ENCODE data around the gene NRXN3. TPM values are rescaled to one million over a fixed set of nuclear protein-coding genes. Genes with fewer than 3 reads are reported as not detected.

The NRXN3 gene
- total RNA-seq, 1 donor from 2014 or later, result 18.0 TPM

- no peaks in the 10 kb centered on the region for H3K36me3 Mint-ChIP-seq (ENCODE audit: low read depth, unreplicated experiment)
- FAIRE-seq, result no peak
- no peaks in the 10 kb centered on the region for H3K9me3 ChIP-seq (ENCODE audit: insufficient read depth, low read depth, low read length)
- TF ChIP-seq EZH2 (IDR thresholded peaks at IDR 0.05; ENCODE audit: insufficient read depth, low read length) (no peak), CTCF (IDR thresholded peaks at IDR 0.05; ENCODE audit: insufficient read depth, low read depth, low read length) (no peak)
- H3K27ac ChIP-seq (ENCODE audit: low read depth, low read length), result no peak overlapping the region
- H2AFZ ChIP-seq (ENCODE audit: low read depth, low read length), result no peak overlapping the region
- no peak overlapping the region for H3K9ac ChIP-seq (ENCODE audit: low read length)
- H3K36me3 ChIP-seq (ENCODE audit: insufficient read depth, low read length), result no peaks in the 10 kb centered on the region
- no peak for DNase-seq (ENCODE audit: low read depth)
- no peaks in the 10 kb centered on the region for H3K79me2 ChIP-seq (ENCODE audit: insufficient read depth, low read length)
- no peak overlapping the region for H3K4me3 ChIP-seq (ENCODE audit: insufficient read depth, low read depth, low read length)
- H3K27me3 Mint-ChIP-seq (ENCODE audit: low read depth, unreplicated experiment), result peaks cover 3% of the 10 kb centered on the region
- H3K4me1 ChIP-seq (ENCODE audit: insufficient read depth, low read length), result no peaks in the 10 kb centered on the region
- H4K20me1 ChIP-seq (ENCODE audit: insufficient read depth, low read length), result no peaks in the 10 kb centered on the region
- H3K4me2 ChIP-seq (ENCODE audit: low read length), result no peak overlapping the region
- no peaks in the 10 kb centered on the region for H3K4me1 Mint-ChIP-seq (ENCODE audit: low read depth, unreplicated experiment)
- no peak overlapping the region for H3K4me3 Mint-ChIP-seq (ENCODE audit: unreplicated experiment)
- no peaks in the 10 kb centered on the region for H3K9me3 Mint-ChIP-seq (ENCODE audit: unreplicated experiment)
- no peaks in the 10 kb centered on the region for H3K27me3 ChIP-seq (ENCODE audit: insufficient read depth, low read length)
- H3K27ac Mint-ChIP-seq (ENCODE audit: unreplicated experiment), result no peak overlapping the region
These were observed 1039.2 kb downstream of the NRXN3 start for GRCh38 chr14:79209418-79209817.

- H3K79me2 ChIP-seq (ENCODE audit: insufficient read depth, low read length), result no peaks in the 10 kb centered on the region
- H2AFZ ChIP-seq (ENCODE audit: low read depth, low read length), result no peak overlapping the region
- no peak overlapping the region for H3K4me3 ChIP-seq (ENCODE audit: insufficient read depth, low read depth, low read length)
- H3K9me3 ChIP-seq (ENCODE audit: insufficient read depth, low read depth, low read length), result no peaks in the 10 kb centered on the region
- H3K4me2 ChIP-seq (ENCODE audit: low read length), result no peak overlapping the region
- no peaks in the 10 kb centered on the region for H3K4me1 ChIP-seq (ENCODE audit: insufficient read depth, low read length)
- H3K27me3 Mint-ChIP-seq (ENCODE audit: low read depth, unreplicated experiment), result peaks cover 14% of the 10 kb centered on the region
- DNase-seq (ENCODE audit: low read depth) (no peak), FAIRE-seq (no peak)
- H3K27ac ChIP-seq (ENCODE audit: low read depth, low read length), result no peak overlapping the region
- peaks cover 4% of the 10 kb centered on the region for H3K9me3 Mint-ChIP-seq (ENCODE audit: unreplicated experiment)
- no peaks in the 10 kb centered on the region for H3K36me3 ChIP-seq (ENCODE audit: insufficient read depth, low read length)
- no peak overlapping the region for H3K27ac Mint-ChIP-seq (ENCODE audit: unreplicated experiment)
- H3K27me3 ChIP-seq (ENCODE audit: insufficient read depth, low read length), result no peaks in the 10 kb centered on the region
- TF ChIP-seq EZH2 (IDR thresholded peaks at IDR 0.05; ENCODE audit: insufficient read depth, low read length) (no peak), CTCF (IDR thresholded peaks at IDR 0.05; ENCODE audit: insufficient read depth, low read depth, low read length) (no peak)
- no peaks in the 10 kb centered on the region for H3K36me3 Mint-ChIP-seq (ENCODE audit: low read depth, unreplicated experiment)
- H4K20me1 ChIP-seq (ENCODE audit: insufficient read depth, low read length), result no peaks in the 10 kb centered on the region
- H3K4me1 Mint-ChIP-seq (ENCODE audit: low read depth, unreplicated experiment), result no peaks in the 10 kb centered on the region
- no peak overlapping the region for H3K4me3 Mint-ChIP-seq (ENCODE audit: unreplicated experiment)
- no peak overlapping the region for H3K9ac ChIP-seq (ENCODE audit: low read length)
These were observed 1055.6 kb downstream of the NRXN3 start for GRCh38 chr14:79225815-79226214.

DNA sequence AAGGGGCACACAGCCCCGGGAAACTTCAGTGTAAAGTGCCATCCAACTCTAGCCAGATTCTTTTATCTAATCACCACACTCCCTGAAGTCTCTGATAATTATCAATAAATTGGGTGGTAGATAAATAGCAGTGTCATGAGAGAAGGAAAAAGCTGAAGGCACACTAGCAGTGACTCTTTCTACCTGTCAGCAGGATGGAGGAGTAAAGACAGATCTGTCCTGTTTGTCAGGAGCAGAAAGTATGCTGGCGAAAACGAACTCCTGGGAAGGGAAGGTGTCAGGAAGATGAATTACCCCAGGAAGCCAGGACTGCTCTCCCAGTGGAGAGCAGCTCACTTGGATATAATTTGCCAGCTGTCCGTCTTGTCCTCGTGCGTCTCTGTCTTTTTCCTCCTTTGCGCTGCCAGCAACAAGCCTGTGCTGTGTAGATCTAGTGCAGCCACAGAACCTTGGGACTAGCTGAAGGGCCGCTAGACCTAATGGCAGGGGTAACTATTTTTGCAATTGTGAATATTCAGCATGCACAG lies 1059.3 kb downstream of the NRXN3 start:
- H3K9me3 ChIP-seq (ENCODE audit: insufficient read depth, low read depth, low read length), result no peaks in the 10 kb centered on the region
- no peak for FAIRE-seq

More for the DNA sequence above, 1059.3 kb downstream of the NRXN3 start:
- H3K27me3 Mint-ChIP-seq (ENCODE audit: low read depth, unreplicated experiment), result peaks cover 17% of the 10 kb centered on the region
- Histone ChIP-seq H3K36me3 (ENCODE audit: insufficient read depth, low read length) (no peaks in the 10 kb centered on the region), H4K20me1 (ENCODE audit: insufficient read depth, low read length) (no peaks in the 10 kb centered on the region), H3K4me3 (ENCODE audit: insufficient read depth, low read depth, low read length) (no peak overlapping the region), H3K4me2 (ENCODE audit: low read length) (no peak overlapping the region), H3K79me2 (ENCODE audit: insufficient read depth, low read length) (no peaks in the 10 kb centered on the region), H3K4me1 (ENCODE audit: insufficient read depth, low read length) (no peaks in the 10 kb centered on the region), H2AFZ (ENCODE audit: low read depth, low read length) (no peak overlapping the region), H3K27ac (ENCODE audit: low read depth, low read length) (no peak overlapping the region), H3K9ac (ENCODE audit: low read length) (no peak overlapping the region), H3K27me3 (ENCODE audit: insufficient read depth, low read length) (no peaks in the 10 kb centered on the region)
- H3K4me3 Mint-ChIP-seq (ENCODE audit: unreplicated experiment), result no peak overlapping the region
- H3K36me3 Mint-ChIP-seq (ENCODE audit: low read depth, unreplicated experiment), result no peaks in the 10 kb centered on the region
- H3K4me1 Mint-ChIP-seq (ENCODE audit: low read depth, unreplicated experiment), result no peaks in the 10 kb centered on the region
- H3K27ac Mint-ChIP-seq (ENCODE audit: unreplicated experiment), result no peak overlapping the region
- no peaks in the 10 kb centered on the region for H3K9me3 Mint-ChIP-seq (ENCODE audit: unreplicated experiment)
- TF ChIP-seq CTCF (IDR thresholded peaks at IDR 0.05; ENCODE audit: insufficient read depth, low read depth, low read length) (no peak), EZH2 (IDR thresholded peaks at IDR 0.05; ENCODE audit: insufficient read depth, low read length) (no peak)
- DNase-seq (ENCODE audit: low read depth), result no peak

Data from astrocyte (in vitro differentiated cells and primary cell).